Adrenal gland (tissue), 5 donors: Measurements from ENCODE around the gene SYCE3.

Experiments used
- POLR2A ChIP-seq, 2 donors: fragments of 450-650 bp; IDR thresholded peaks; one replicate each; pipeline ENCODE4 v1.6.1; 2017; ENCODE audit warnings: antibody characterized with exemption in 2 of 2, mild to moderate bottlenecking in 2 of 2, moderate library complexity in 1 of 2
- TF ChIP-seq, protein P1 (sequence below), 6 experiments: fragments of 450-650 bp in 4 of 6; fragments of 200-600 bp in 2 of 6; sonication (generic) in 1 of 6; IDR thresholded peaks; 1 replicate in 5 of 6; 2 replicates in 1 of 6; pipeline versions ENCODE4 v1.5.1 to v1.8.0; 2016 to 2021; ENCODE audit warnings: antibody characterized with exemption in 6 of 6, mild to moderate bottlenecking in 2 of 6, moderate library complexity in 1 of 6
- donor health status: DM: no; HTN: no; CAD: no.

DNA sequence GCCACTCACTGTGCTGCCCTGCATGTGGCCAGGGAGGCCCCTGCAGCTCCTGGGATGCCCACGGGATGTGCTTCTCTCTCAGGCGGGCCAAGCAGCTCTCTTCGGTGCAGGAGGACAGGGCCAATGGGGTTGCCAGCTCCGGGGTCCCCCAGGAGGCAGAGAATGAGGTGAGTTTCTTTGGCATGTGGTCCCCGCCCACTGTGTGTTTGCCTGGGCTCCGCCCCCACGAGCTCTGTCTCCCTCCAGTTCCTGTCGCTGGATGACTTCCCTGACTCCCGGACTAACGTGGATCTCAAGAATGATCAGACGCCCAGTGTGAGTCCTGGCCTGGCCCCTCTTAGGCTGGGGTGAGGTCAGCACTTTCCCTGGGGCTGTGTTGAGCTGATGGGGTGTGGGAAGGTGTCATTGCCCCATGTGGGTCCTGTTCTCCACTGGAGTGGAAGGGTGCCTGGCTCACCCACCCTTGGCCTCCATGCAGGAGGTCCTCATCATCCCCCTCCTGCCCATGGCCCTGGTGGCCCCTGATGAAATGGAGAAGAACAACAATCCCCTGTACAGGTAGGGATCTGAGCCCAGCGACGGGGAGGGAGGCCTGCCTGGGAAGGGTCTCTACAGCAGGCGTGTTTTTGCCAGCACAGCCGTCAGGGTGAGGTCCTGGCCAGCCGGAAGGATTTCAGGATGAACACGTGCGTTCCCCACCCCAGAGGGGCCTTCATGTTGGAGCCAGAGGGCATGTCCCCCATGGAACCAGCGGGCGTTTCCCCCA is 45.0 kb downstream of the SYCE3 start:
- no peak for TF ChIP-seq POLR2A (IDR thresholded peaks at IDR 0.05)
- TF ChIP-seq, protein P1, sequence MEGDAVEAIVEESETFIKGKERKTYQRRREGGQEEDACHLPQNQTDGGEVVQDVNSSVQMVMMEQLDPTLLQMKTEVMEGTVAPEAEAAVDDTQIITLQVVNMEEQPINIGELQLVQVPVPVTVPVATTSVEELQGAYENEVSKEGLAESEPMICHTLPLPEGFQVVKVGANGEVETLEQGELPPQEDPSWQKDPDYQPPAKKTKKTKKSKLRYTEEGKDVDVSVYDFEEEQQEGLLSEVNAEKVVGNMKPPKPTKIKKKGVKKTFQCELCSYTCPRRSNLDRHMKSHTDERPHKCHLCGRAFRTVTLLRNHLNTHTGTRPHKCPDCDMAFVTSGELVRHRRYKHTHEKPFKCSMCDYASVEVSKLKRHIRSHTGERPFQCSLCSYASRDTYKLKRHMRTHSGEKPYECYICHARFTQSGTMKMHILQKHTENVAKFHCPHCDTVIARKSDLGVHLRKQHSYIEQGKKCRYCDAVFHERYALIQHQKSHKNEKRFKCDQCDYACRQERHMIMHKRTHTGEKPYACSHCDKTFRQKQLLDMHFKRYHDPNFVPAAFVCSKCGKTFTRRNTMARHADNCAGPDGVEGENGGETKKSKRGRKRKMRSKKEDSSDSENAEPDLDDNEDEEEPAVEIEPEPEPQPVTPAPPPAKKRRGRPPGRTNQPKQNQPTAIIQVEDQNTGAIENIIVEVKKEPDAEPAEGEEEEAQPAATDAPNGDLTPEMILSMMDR (IDR thresholded peaks at IDR 0.05) = no peak
